Testis (tissue), 2 donors: ENCODE data around the gene SPI1.

Experiments used
- POLR2A ChIP-seq: fragments of 450-650 bp; IDR thresholded peaks from one replicate; pipeline ENCODE4 v1.6.1; 2017; ENCODE audit warnings: antibody characterized with exemption, mild to moderate bottlenecking, moderate library complexity
- TF ChIP-seq, protein P1 (sequence below), 3 experiments: fragments of 450-650 bp in 2 of 3; fragments of 200-600 bp in 1 of 3; sonication (generic) in 1 of 3; IDR thresholded peaks; one replicate each; pipeline ENCODE4 v1.5.1; 2016 to 2019; ENCODE audit warnings: antibody characterized with exemption in 3 of 3, mild to moderate bottlenecking in 2 of 3, moderate library complexity in 1 of 3

DNA sequence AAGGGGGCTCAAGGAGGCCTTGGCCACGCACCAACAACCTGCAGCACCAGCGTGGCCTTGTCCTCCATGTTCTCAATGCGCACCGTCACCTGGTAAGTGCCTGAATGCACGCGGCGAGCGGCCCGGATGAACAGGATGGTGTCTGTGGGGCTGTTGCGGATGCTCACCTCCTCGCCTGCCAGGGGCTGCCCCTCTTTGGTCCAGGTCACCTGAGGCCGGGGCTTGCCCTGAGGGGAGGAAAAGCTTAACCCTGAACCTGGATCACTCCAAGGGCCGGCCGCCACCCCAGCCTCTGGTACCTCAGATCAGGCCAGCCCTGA is 44.9 kb downstream of the SPI1 start:
- TF ChIP-seq, protein P1, sequence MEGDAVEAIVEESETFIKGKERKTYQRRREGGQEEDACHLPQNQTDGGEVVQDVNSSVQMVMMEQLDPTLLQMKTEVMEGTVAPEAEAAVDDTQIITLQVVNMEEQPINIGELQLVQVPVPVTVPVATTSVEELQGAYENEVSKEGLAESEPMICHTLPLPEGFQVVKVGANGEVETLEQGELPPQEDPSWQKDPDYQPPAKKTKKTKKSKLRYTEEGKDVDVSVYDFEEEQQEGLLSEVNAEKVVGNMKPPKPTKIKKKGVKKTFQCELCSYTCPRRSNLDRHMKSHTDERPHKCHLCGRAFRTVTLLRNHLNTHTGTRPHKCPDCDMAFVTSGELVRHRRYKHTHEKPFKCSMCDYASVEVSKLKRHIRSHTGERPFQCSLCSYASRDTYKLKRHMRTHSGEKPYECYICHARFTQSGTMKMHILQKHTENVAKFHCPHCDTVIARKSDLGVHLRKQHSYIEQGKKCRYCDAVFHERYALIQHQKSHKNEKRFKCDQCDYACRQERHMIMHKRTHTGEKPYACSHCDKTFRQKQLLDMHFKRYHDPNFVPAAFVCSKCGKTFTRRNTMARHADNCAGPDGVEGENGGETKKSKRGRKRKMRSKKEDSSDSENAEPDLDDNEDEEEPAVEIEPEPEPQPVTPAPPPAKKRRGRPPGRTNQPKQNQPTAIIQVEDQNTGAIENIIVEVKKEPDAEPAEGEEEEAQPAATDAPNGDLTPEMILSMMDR (IDR thresholded peaks at IDR 0.05): no peak
- TF ChIP-seq POLR2A: no peak
